RWPE1 (cell line): ENCODE results near the gene AP5B1.

Experiments
- CTCF ChIA-PET: fragments of 350-600 bp; sonication (Branson Sonifier 250); formaldehyde crosslinking; extraction: SDS; loops from one replicate; lab custom pipeline; 2021; lab: Yijun Ruan, JAX
- POLR2A ChIA-PET: fragments of 400-600 bp; formaldehyde crosslinking; extraction: SDS; loops from one replicate; lab custom pipeline; 2020; ENCODE audit warnings: antibody characterized with exemption; ENCODE audit not compliant: low non-redundant PET; lab: Yijun Ruan, JAX
- DNase-seq: peaks from one replicate; pipeline ENCODE4 v3.0.0; 2012; ENCODE audit warnings: low spot score
- H3K27ac ChIP-seq: fragments of 450-650 bp; 2 replicates; pipeline ENCODE4 v1.5.1; 2017
- TF ChIP-seq, protein P1 (sequence below): fragments of 450-650 bp; conservative IDR thresholded peaks from 2 replicates; pipeline ENCODE4 v1.5.1; 2017; ENCODE audit warnings: low read depth, mild to moderate bottlenecking

AP5B1 gene

GRCh38 chr11:65811764-65812475 lies 31.1 kb upstream of the AP5B1 start:
- H3K27ac ChIP-seq = no peak overlapping the region
- TF ChIP-seq, protein P1, sequence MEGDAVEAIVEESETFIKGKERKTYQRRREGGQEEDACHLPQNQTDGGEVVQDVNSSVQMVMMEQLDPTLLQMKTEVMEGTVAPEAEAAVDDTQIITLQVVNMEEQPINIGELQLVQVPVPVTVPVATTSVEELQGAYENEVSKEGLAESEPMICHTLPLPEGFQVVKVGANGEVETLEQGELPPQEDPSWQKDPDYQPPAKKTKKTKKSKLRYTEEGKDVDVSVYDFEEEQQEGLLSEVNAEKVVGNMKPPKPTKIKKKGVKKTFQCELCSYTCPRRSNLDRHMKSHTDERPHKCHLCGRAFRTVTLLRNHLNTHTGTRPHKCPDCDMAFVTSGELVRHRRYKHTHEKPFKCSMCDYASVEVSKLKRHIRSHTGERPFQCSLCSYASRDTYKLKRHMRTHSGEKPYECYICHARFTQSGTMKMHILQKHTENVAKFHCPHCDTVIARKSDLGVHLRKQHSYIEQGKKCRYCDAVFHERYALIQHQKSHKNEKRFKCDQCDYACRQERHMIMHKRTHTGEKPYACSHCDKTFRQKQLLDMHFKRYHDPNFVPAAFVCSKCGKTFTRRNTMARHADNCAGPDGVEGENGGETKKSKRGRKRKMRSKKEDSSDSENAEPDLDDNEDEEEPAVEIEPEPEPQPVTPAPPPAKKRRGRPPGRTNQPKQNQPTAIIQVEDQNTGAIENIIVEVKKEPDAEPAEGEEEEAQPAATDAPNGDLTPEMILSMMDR = no peak
- DNase-seq = no peak
- POLR2A ChIA-PET = no interaction called here
- CTCF ChIA-PET = no interaction called here

DNA sequence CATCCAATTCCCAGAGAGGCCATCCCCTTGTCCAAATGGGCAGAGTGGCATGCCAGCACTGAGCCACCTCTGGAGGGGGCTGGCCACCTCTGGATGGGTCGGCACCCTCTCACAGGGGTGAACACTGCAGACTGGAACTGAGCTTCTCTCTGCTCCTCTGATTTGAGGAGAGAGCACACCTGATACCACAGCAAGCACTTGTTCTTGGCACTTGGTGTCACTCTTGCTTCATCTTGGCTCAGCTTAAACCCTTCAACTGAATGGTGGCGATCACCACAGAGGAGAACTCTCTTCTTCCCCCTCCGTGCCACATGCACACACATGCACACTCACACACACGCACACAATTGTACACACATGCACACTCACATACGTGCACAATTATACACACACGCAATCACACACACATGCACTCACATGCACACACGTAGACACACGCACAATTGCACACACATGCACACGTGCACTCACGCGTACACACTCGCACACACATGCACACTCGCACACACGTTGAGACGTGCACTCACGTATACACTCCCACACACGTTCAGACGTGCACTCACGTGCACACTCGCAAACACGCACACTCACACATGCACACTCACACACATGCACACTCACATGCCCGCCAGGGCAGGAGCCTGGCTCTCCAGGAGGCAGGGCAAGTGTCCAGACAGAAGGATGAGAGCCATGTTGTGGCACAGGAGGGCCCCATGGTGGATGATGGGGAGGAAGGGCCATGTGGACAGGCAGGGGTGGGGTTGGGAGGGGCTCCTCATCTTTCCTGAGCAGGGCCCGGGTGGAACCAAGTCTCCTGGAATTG lies 29.5 kb upstream of the AP5B1 start:
- TF ChIP-seq, protein P1 = no peak
- ChIA-PET POLR2A (interaction anchor here (0.6 kb wide), 1 partner anchor 9 kb away, joined by 3 read pairs; no protein-coding TSS in a partner anchor), CTCF (no interaction called here)
- DNase-seq = no peak
- no peak overlapping the region for H3K27ac ChIP-seq

DNA sequence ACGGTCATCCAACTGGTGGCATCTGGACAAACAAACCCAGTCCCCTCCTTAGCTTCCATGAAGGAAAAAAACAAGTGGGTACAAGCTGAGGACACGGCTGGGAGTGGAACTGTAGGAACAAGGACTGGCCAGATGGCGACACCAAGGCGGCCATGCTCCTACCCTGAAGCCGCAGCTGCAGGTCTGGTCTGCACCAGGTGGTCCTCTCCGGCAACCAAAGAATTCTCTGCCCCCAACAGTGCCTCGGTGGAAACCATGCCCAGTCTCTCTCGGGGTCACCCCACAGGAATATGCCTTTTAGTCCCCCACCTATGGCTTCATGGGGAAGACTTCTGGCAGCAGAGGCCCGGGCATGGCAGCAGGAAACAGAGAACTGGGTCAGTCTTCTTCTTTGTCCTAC lies 28.7 kb upstream of the AP5B1 start:
- CTCF ChIA-PET = no interaction called here
- H3K27ac ChIP-seq = no peak overlapping the region
- DNase-seq = no peak
- POLR2A ChIA-PET = no interaction called here
- TF ChIP-seq, protein P1 = no peak

DNA sequence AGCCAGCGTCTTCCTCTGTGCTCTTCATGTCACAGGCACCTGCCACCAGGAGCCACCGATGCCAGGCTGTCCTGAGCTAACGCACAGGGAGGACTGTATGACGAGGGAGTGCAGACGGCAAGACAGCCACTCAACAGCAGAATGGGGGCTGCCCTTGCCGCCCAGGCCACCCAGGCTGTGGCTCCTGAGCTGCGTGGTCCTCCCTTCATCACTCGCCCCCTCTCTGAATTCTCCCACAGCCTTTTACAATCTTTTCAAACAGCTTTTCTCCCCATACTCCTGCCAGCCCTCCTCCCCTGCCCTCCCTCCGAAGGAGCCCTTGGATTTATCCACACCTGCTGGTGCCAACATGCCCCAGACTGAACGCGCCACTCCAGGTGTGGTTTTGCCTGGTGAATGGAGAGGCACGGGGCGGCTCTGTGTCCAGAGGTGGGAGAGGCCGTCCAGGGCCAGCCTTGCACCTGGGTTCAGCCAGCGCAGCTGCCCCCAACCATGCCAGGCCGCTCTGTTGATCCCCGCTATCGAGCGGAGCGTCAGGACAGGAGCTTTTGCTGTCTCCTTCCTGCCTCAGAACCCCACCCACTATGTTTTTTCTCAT lies 28.1 kb upstream of the AP5B1 start:
- CTCF ChIA-PET = interaction anchor here (0.5 to 0.7 kb wide), 2 partner anchors 39 to 97 kb away, joined by 3 to 5 read pairs; partner anchors contain the start of gene KAT5
- POLR2A ChIA-PET = interaction anchor here (0.6 kb wide), 1 partner anchor 113 kb away, joined by 4 read pairs; no protein-coding TSS in a partner anchor

GRCh38 chr11:65806979-65807378 lies 26.2 kb upstream of the AP5B1 start:
- ChIA-PET POLR2A (no interaction called here), CTCF (interaction anchor here (0.6 to 1.2 kb wide), 3 partner anchors 10 to 95 kb away, joined by 3 to 13 read pairs (median 4); partner anchors contain the start of gene KAT5)
- DNase-seq = no peak
- TF ChIP-seq, protein P1 = no peak
- H3K27ac ChIP-seq = no peak overlapping the region

More for the DNA sequence above, 28.1 kb upstream of the AP5B1 start:
- no peak for DNase-seq
- H3K27ac ChIP-seq = no peak overlapping the region
- TF ChIP-seq, protein P1 = no peak
